OCI-LY7 (cell line): ENCODE measurements around the gene TMEM181.
"Not testable (repeated sequence)": the region's sequence is repeated elsewhere in the genome, so short reads cannot be mapped to it uniquely, and the experiment has no call there.

Experiments used
- EZH2phosphoT487 ChIP-seq: fragments of 200-600 bp; sonication (generic); IDR thresholded peaks from 2 replicates; pipeline ENCODE4 v1.6.1; 2018; ENCODE audit warnings: low read depth, borderline replicate concordance, mild to moderate bottlenecking, mixed run types, antibody characterized with exemption, low read length, moderate library complexity, mixed read lengths
- TF ChIP-seq, protein P1 (sequence below): fragments of 200-600 bp; sonication (generic); conservative IDR thresholded peaks from 2 replicates; pipeline ENCODE4 v1.5.1; 2014; ENCODE audit warnings: mild to moderate bottlenecking, antibody characterized with exemption, low read length, moderate library complexity, mixed read lengths

DNA sequence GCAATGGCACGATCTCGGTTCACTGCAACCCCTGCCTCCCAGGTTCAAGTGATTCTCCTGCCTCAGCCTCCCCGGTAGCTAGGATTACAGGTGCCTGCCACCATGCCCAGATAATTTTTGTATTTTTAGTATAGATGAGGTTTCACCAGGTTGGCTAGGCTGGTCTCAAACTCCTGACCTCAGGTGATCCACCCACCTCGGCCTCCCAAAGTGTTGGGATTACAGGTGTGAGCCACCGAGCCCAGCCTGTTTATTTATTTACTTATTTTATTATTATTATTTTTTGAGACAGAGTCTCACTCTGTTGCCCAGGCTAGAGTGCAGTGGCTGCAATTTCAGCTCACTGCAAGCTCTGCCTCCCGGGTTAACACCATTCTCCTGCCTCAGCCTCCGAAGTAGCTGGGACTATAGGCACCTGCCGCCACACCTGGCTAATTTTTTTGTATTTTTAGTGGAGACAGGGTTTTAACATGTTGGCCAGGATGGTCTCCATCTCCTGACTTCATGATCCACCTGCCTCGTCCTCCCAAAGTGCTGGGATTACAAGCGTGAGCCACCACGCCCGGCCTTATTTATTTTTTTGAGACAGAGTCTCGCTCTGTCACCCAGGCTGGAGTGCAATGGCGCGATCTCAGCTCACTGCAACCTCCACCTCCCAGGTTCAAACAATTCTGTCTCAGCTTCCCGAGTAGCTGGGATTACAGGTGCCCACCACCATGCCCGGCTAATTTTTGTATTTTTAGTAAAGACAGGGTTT lies 92.3 kb downstream of the TMEM181 start:
- TF ChIP-seq, protein P1, sequence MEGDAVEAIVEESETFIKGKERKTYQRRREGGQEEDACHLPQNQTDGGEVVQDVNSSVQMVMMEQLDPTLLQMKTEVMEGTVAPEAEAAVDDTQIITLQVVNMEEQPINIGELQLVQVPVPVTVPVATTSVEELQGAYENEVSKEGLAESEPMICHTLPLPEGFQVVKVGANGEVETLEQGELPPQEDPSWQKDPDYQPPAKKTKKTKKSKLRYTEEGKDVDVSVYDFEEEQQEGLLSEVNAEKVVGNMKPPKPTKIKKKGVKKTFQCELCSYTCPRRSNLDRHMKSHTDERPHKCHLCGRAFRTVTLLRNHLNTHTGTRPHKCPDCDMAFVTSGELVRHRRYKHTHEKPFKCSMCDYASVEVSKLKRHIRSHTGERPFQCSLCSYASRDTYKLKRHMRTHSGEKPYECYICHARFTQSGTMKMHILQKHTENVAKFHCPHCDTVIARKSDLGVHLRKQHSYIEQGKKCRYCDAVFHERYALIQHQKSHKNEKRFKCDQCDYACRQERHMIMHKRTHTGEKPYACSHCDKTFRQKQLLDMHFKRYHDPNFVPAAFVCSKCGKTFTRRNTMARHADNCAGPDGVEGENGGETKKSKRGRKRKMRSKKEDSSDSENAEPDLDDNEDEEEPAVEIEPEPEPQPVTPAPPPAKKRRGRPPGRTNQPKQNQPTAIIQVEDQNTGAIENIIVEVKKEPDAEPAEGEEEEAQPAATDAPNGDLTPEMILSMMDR = not testable (repeated sequence)
- TF ChIP-seq EZH2phosphoT487 = not testable (repeated sequence)
